Measurements from ENCODE around the gene RPL29.

The RPL29 gene

GRCh38 chr3:51945926-51946705 is 49.6 kb downstream of the RPL29 start:
- no peaks in the 10 kb centered on the region for H4K20me1 ChIP-seq (ENCODE audit: low read depth, low read length)
- no peaks in the 10 kb centered on the region for H3K36me3 ChIP-seq (ENCODE audit: low read length)
- TF ChIP-seq EZH2phosphoT487 (conservative IDR thresholded peaks at IDR 0.05; ENCODE audit: low read length) (no peak), CTCF (IDR thresholded peaks at IDR 0.05; ENCODE audit: insufficient read depth, low read length, poor library complexity, severe bottlenecking) (no peak)
- H2AFZ ChIP-seq (ENCODE audit: low read depth, low read length, severe bottlenecking) = no peak overlapping the region
- no peak overlapping the region for H3K27ac ChIP-seq (ENCODE audit: low read depth, low read length)
- H3K27me3 ChIP-seq (ENCODE audit: low read length) = no peaks in the 10 kb centered on the region
- no peaks in the 10 kb centered on the region for H3K9me2 ChIP-seq (replicated peaks; ENCODE audit: insufficient read depth, low read length)
- H3K9ac ChIP-seq (ENCODE audit: low read length) = no peak overlapping the region
- H3F3A ChIP-seq (ENCODE audit: insufficient read depth) = no peaks in the 10 kb centered on the region
- H3K9me3 ChIP-seq (ENCODE audit: insufficient read depth, low read length) = no peaks in the 10 kb centered on the region
- H3K79me2 ChIP-seq (ENCODE audit: insufficient read depth, low read length) = peaks cover 5% of the 10 kb centered on the region
- H3K4me3 ChIP-seq (ENCODE audit: insufficient read depth, low read length, poor library complexity, severe bottlenecking) = no peak overlapping the region
- no peak overlapping the region for H3K4me2 ChIP-seq (ENCODE audit: low read depth, low read length, poor library complexity, severe bottlenecking)

DNA sequence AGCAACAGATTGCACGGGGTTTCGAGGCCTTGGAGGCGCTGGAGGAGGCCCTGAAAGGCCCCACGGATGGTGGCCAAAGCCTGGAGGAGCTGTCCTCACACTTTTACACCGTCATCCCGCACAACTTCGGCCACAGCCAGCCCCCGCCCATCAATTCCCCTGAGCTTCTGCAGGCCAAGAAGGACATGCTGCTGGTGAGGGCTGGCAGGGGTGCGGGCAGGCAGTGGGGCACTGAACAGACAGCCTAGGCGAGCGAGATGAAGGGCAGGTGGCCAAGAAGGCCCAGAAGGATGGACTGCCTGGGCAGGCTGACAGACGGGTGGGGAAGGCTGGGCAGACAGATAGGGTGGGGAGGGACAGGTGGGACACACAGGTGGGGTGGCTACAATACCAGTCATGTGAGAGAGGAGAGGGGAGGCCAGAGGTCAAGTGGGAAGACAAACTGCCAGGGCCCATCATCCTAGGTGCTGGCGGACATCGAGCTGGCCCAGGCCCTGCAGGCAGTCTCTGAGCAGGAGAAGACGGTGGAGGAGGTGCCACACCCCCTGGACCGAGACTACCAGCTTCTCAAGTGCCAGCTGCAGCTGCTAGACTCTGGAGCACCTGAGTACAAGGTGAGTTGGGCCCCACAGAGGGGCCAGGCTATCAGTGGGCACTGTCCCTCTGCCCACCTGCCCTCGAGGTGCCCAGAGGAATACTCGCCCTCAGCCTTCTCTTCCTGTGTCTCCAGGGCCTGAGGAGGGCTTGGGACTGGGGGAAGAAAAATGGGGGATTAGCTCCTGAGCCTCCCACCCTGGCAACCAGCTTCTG is 50.5 kb downstream of the RPL29 start:
- Histone ChIP-seq H3K36me3 (ENCODE audit: low read length) (no peaks in the 10 kb centered on the region), H2AFZ (ENCODE audit: low read depth, low read length, severe bottlenecking) (no peak overlapping the region), H3K79me2 (ENCODE audit: insufficient read depth, low read length) (peaks cover 13% of the 10 kb centered on the region), H3K27ac (ENCODE audit: low read depth, low read length) (no peak overlapping the region), H3K9ac (ENCODE audit: low read length) (no peak overlapping the region), H3F3A (ENCODE audit: insufficient read depth) (no peaks in the 10 kb centered on the region), H3K4me2 (ENCODE audit: low read depth, low read length, poor library complexity, severe bottlenecking) (no peak overlapping the region), H3K27me3 (ENCODE audit: low read length) (no peaks in the 10 kb centered on the region), H3K9me3 (ENCODE audit: insufficient read depth, low read length) (no peaks in the 10 kb centered on the region), H3K9me2 (replicated peaks; ENCODE audit: insufficient read depth, low read length) (no peaks in the 10 kb centered on the region), H4K20me1 (ENCODE audit: low read depth, low read length) (no peaks in the 10 kb centered on the region), H3K4me3 (ENCODE audit: insufficient read depth, low read length, poor library complexity, severe bottlenecking) (no peak overlapping the region)
- TF ChIP-seq EZH2phosphoT487 (conservative IDR thresholded peaks at IDR 0.05; ENCODE audit: low read length) = no peak
- TF ChIP-seq CTCF (IDR thresholded peaks at IDR 0.05; ENCODE audit: insufficient read depth, low read length, poor library complexity, severe bottlenecking) = no peak

- H3K36me3 ChIP-seq (ENCODE audit: low read length) = no peaks in the 10 kb centered on the region
- H3K4me3 ChIP-seq (ENCODE audit: insufficient read depth, low read length, poor library complexity, severe bottlenecking) = no peak overlapping the region
- no peaks in the 10 kb centered on the region for H3F3A ChIP-seq (ENCODE audit: insufficient read depth)
- H3K27ac ChIP-seq (ENCODE audit: low read depth, low read length) = no peak overlapping the region
- H3K9ac ChIP-seq (ENCODE audit: low read length) = no peak overlapping the region
- no peak overlapping the region for H2AFZ ChIP-seq (ENCODE audit: low read depth, low read length, severe bottlenecking)
- H3K9me3 ChIP-seq (ENCODE audit: insufficient read depth, low read length) = no peaks in the 10 kb centered on the region
- no peaks in the 10 kb centered on the region for H3K27me3 ChIP-seq (ENCODE audit: low read length)
- H3K9me2 ChIP-seq (replicated peaks; ENCODE audit: insufficient read depth, low read length) = no peaks in the 10 kb centered on the region
- peaks cover 20% of the 10 kb centered on the region for H3K79me2 ChIP-seq (ENCODE audit: insufficient read depth, low read length)
- no peak overlapping the region for H3K4me2 ChIP-seq (ENCODE audit: low read depth, low read length, poor library complexity, severe bottlenecking)
- TF ChIP-seq EZH2phosphoT487 (conservative IDR thresholded peaks at IDR 0.05; ENCODE audit: low read length) (no peak), CTCF (IDR thresholded peaks at IDR 0.05; ENCODE audit: insufficient read depth, low read length, poor library complexity, severe bottlenecking) (no peak)
- H4K20me1 ChIP-seq (ENCODE audit: low read depth, low read length) = no peaks in the 10 kb centered on the region
Observed at GRCh38 chr3:51944451-51945021, 51.2 kb downstream of the RPL29 start.

All from SU-DHL-6 (cell line).